ENCODE results near the gene KLHDC10. TPM values are rescaled to one million over a fixed set of nuclear protein-coding genes. Genes with fewer than 3 reads are reported as not detected.

Gene KLHDC10
- total RNA-seq, 1 donor from 2014 or later: 29.8 TPM

DNA sequence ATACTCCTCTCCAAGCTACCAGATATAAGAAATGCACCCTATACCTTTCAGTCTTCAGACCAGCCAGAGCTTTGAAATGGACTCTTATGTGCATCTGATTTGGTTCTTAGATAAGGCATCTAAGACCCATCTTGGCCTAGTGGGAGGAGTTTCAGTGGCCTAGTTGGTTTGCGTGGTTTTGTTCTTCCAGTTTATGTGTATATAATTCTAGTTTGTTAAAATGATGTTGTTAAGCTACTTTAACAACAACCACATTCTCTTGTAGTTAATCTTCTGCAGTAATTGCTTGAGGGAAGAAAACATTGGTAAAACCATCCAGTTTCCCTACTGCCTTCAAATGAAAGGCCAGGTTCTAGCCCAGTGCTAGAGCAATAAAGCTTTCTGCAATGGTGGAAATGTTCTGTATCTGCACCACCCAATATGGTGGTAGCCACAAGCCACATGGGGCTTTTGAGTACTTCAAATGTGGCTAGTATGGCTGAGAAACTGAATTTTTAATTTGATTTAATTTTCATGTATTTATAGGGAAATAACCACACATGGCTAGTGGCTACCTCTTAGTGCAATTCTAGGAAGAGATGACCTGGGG lies 66.3 kb downstream of the KLHDC10 start:
- no peak overlapping the region for H3K27ac Mint-ChIP-seq (ENCODE audit: unreplicated experiment)
- peaks cover 2% of the 10 kb centered on the region for H3K27me3 Mint-ChIP-seq (ENCODE audit: unreplicated experiment)
- H3K4me1 Mint-ChIP-seq (ENCODE audit: low read depth, unreplicated experiment): peaks cover 13% of the 10 kb centered on the region
- TF ChIP-seq, protein P1, sequence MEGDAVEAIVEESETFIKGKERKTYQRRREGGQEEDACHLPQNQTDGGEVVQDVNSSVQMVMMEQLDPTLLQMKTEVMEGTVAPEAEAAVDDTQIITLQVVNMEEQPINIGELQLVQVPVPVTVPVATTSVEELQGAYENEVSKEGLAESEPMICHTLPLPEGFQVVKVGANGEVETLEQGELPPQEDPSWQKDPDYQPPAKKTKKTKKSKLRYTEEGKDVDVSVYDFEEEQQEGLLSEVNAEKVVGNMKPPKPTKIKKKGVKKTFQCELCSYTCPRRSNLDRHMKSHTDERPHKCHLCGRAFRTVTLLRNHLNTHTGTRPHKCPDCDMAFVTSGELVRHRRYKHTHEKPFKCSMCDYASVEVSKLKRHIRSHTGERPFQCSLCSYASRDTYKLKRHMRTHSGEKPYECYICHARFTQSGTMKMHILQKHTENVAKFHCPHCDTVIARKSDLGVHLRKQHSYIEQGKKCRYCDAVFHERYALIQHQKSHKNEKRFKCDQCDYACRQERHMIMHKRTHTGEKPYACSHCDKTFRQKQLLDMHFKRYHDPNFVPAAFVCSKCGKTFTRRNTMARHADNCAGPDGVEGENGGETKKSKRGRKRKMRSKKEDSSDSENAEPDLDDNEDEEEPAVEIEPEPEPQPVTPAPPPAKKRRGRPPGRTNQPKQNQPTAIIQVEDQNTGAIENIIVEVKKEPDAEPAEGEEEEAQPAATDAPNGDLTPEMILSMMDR (IDR thresholded peaks at IDR 0.05; ENCODE audit: partially characterized antibody, unreplicated experiment): no peak
- H3K9me3 Mint-ChIP-seq (ENCODE audit: unreplicated experiment): no peaks in the 10 kb centered on the region
- no peaks in the 10 kb centered on the region for H3K36me3 Mint-ChIP-seq (ENCODE audit: unreplicated experiment)
- no peak overlapping the region for H3K4me3 Mint-ChIP-seq (ENCODE audit: unreplicated experiment)
- DNase-seq: no peak

DNA sequence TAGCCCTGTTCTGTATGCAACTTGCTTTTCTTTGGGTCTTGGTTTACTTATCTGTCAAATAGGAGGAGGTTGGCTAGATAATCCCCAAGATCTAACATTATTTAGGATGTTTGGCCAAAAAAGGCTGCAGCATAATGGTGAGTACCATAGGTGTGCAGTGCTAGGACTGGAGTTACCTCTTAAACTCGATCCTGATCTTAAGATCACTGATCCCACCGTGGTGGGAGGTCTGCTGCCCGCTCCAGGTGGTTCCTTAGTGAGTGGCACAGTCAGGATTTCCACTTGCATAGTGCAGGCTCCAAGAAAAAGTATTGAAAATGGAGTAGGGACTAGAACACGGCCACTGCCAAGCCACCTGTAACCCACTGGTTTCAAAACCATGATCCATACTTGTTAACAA lies 66.9 kb downstream of the KLHDC10 start:
- Mint-ChIP-seq H3K27me3 (ENCODE audit: unreplicated experiment) (peaks cover 2% of the 10 kb centered on the region), H3K4me1 (ENCODE audit: low read depth, unreplicated experiment) (peaks cover 13% of the 10 kb centered on the region), H3K4me3 (ENCODE audit: unreplicated experiment) (no peak overlapping the region), H3K27ac (ENCODE audit: unreplicated experiment) (no peak overlapping the region), H3K36me3 (ENCODE audit: unreplicated experiment) (no peaks in the 10 kb centered on the region), H3K9me3 (ENCODE audit: unreplicated experiment) (no peaks in the 10 kb centered on the region)
- no peak for DNase-seq
- TF ChIP-seq, protein P1 (IDR thresholded peaks at IDR 0.05; ENCODE audit: partially characterized antibody, unreplicated experiment): no peak

DNA sequence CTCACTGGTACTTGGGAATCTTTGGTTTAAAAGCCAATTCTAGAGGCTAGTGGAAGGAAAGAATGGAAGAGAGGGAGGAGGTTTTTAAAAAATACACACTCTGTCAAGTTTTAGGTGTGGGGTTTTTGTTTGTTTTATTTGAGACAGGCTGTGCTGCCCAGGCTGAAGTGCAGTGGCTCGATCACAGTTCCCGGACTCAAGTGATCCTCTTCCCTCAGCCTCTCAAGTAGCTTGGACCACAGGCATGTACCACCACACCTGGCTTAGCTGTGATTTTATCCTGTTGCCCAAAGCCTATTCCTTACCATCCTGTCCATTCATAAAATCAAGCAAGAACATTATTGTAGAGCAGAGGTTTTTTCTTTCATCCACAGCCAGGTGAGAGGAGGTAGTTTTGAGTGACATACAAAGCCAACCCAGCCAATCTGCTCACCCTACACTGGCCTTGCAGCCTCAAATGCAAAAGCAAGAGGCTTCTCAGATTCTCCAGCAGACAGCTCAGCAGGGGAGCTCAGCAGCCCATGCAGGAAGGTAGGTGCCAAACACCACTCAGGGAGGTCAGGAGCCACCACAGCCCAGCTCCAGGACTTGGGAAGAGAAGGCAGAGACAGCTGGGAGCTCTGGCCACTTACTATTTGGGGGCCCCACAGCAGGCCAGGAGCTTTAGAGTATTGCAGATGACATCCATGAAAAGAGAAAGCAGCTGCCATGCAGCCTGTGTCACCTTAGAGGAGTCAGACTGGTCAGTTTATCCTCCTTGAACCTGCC lies 69.0 kb downstream of the KLHDC10 start:
- peaks cover 2% of the 10 kb centered on the region for H3K27me3 Mint-ChIP-seq (ENCODE audit: unreplicated experiment)
- H3K9me3 Mint-ChIP-seq (ENCODE audit: unreplicated experiment): no peaks in the 10 kb centered on the region
- H3K4me1 Mint-ChIP-seq (ENCODE audit: low read depth, unreplicated experiment): peaks cover 13% of the 10 kb centered on the region
- DNase-seq: no peak
- TF ChIP-seq, protein P1 (IDR thresholded peaks at IDR 0.05; ENCODE audit: partially characterized antibody, unreplicated experiment): no peak
- no peaks in the 10 kb centered on the region for H3K36me3 Mint-ChIP-seq (ENCODE audit: unreplicated experiment)
- no peak overlapping the region for H3K27ac Mint-ChIP-seq (ENCODE audit: unreplicated experiment)
- H3K4me3 Mint-ChIP-seq (ENCODE audit: unreplicated experiment): no peak overlapping the region

DNA sequence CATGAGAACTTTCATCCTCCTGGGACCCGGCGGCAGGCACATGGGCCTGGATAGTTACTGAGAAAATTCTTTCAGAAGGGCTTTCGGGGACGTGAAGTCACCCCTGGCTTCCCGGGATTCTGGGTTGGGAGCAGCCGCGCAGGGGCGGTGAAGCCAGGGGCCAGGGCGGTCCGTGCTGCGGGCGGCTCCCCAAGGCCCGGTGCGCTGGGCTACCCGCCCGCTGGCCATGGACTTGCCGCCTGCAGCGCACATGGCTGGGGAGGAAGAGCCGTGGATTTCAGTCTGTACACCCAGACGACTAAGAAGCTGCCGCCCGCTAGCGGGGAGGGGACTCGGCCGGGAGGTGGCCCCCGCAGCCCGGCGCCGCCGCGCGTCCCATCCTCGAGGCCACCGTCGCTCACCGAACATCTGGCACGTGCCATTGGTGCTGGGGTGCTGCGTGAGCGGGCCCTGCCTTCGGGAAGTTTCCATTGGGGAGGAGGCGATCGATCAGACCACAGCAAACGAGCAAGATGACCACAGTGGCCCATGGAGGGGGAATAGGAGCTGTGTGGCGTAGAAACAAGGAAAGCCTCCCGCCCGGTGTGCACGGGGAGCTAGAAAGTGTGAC lies 70.3 kb downstream of the KLHDC10 start:
- Mint-ChIP-seq H3K9me3 (ENCODE audit: unreplicated experiment) (no peaks in the 10 kb centered on the region), H3K36me3 (ENCODE audit: unreplicated experiment) (no peaks in the 10 kb centered on the region), H3K27ac (ENCODE audit: unreplicated experiment) (peak overlapping the region; percentile 79), H3K4me1 (ENCODE audit: low read depth, unreplicated experiment) (peaks cover 13% of the 10 kb centered on the region), H3K4me3 (ENCODE audit: unreplicated experiment) (peak overlapping the region; percentile 38), H3K27me3 (ENCODE audit: unreplicated experiment) (peaks cover 2% of the 10 kb centered on the region)
- TF ChIP-seq, protein P1 (IDR thresholded peaks at IDR 0.05; ENCODE audit: partially characterized antibody, unreplicated experiment): no peak
- DNase-seq: no peak

Data from glutamatergic neuron (in vitro differentiated cells).